ENCODE measurements around the gene CAMK1D. TPM values are rescaled to one million over a fixed set of nuclear protein-coding genes. Genes with fewer than 3 reads are reported as not detected.

CAMK1D gene
- total RNA-seq, 1 experiment from 2014 or later, result 10.2 TPM

- Mint-ChIP-seq H3K36me3 (no peaks in the 10 kb centered on the region), H3K27ac (no peak overlapping the region; the same call in 1 of the 2 replicates), H3K4me1 (peaks cover 23% of the 10 kb centered on the region), H3K4me3 (no peak overlapping the region), H3K9me3 (peaks cover 2% of the 10 kb centered on the region; the same call in 1 of the 2 replicates), H3K27me3 (ENCODE audit: low read depth) (no peaks in the 10 kb centered on the region)
- DNase-seq (ENCODE audit: low spot score) (no peak), ATAC-seq (no peak)
- ChIA-PET POLR2A (interaction anchor here (0.7 kb wide), 1 partner anchor 262 kb away, joined by 3 read pairs; no protein-coding TSS in a partner anchor), CTCF (interaction anchor here (0.5 to 0.6 kb wide), 2 partner anchors 50 to 144 kb away, joined by 3 to 4 read pairs; no protein-coding TSS in a partner anchor)
- TF ChIP-seq ZNF423 (CRISPR knock-in tag; IDR thresholded peaks at IDR 0.05), result no peak
- TF ChIP-seq NR3C1 (CRISPR knock-in tag; conservative IDR thresholded peaks at IDR 0.05; ENCODE audit: low read depth), result no peak
- TF ChIP-seq GTF2I (CRISPR knock-in tag; conservative IDR thresholded peaks at IDR 0.05), result no peak
Observed at GRCh38 chr10:12394241-12395033, 45.1 kb downstream of the CAMK1D start.

- DNase-seq (ENCODE audit: low spot score), result no peak
- Mint-ChIP-seq H3K9me3 (peaks cover 2% of the 10 kb centered on the region; the same call in 1 of the 2 replicates), H3K4me1 (peaks cover 18% of the 10 kb centered on the region), H3K36me3 (no peaks in the 10 kb centered on the region), H3K27ac (peak overlapping the region; percentile 82), H3K27me3 (ENCODE audit: low read depth) (no peaks in the 10 kb centered on the region), H3K4me3 (no peak overlapping the region)
- CTCF ChIA-PET, result interaction anchor here (1.0 kb wide), 1 partner anchor 260 kb away, joined by 4 read pairs; no protein-coding TSS in a partner anchor
- TF ChIP-seq ETV6 (CRISPR knock-in tag; IDR thresholded peaks at IDR 0.05) (no peak), ATF1 (CRISPR knock-in tag; IDR thresholded peaks at IDR 0.05) (no peak), ZMAT4 (CRISPR knock-in tag; IDR thresholded peaks at IDR 0.05) (no peak), ZSCAN18 (CRISPR knock-in tag; IDR thresholded peaks at IDR 0.05) (no peak), ZNF416 (CRISPR knock-in tag; IDR thresholded peaks at IDR 0.05) (no peak), AR (CRISPR knock-in tag; IDR thresholded peaks at IDR 0.05) (no peak), NFATC4 (CRISPR knock-in tag; IDR thresholded peaks at IDR 0.05) (no peak), E2F5 (CRISPR knock-in tag; IDR thresholded peaks at IDR 0.05) (no peak), PRRX2 (CRISPR knock-in tag; IDR thresholded peaks at IDR 0.05) (no peak), KAT7 (CRISPR knock-in tag; IDR thresholded peaks at IDR 0.05; ENCODE audit: borderline replicate concordance) (no peak), TEAD1 (CRISPR knock-in tag; IDR thresholded peaks at IDR 0.05) (no peak), NFYB (CRISPR knock-in tag; conservative IDR thresholded peaks at IDR 0.05; ENCODE audit: low read depth) (no peak), ZNF232 (CRISPR knock-in tag; IDR thresholded peaks at IDR 0.05) (no peak), FOXP1 (CRISPR knock-in tag; IDR thresholded peaks at IDR 0.05; ENCODE audit: borderline replicate concordance) (no peak), MYBL2 (CRISPR knock-in tag; IDR thresholded peaks at IDR 0.05) (no peak), ZNF671 (CRISPR knock-in tag; IDR thresholded peaks at IDR 0.05) (no peak), ZNF263 (CRISPR knock-in tag; IDR thresholded peaks at IDR 0.05; ENCODE audit: low read depth) (no peak), GABPB1 (CRISPR knock-in tag; IDR thresholded peaks at IDR 0.05) (no peak), GRHL2 (CRISPR knock-in tag; IDR thresholded peaks at IDR 0.05; ENCODE audit: insufficient replicate concordance, severe bottlenecking) (no peak), STAT6 (CRISPR knock-in tag; conservative IDR thresholded peaks at IDR 0.05; ENCODE audit: low read depth) (no peak)
- ATAC-seq, result no peak
- POLR2A ChIA-PET, result no interaction called here
Observed at GRCh38 chr10:12396093-12396492, 46.7 kb downstream of the CAMK1D start.

Data from WTC11 (cell line).